ENCODE data around the gene EBF3.

The EBF3 gene

GRCh38 chr10:129876838-129877237 is 87.2 kb downstream of the EBF3 start:
- H3K4me3 ChIP-seq (ENCODE audit: low read depth in 1 of 2, low read length in 2 of 2), result no peak overlapping the region
- ATAC-seq (ENCODE audit: insufficient read depth, low read depth), result no peak
- H3K9me3 ChIP-seq (ENCODE audit: insufficient read depth, low read length, severe bottlenecking), result no peaks in the 10 kb centered on the region
- H3K9ac ChIP-seq (ENCODE audit: low read depth, low read length), result no peak overlapping the region
- H3K4me2 ChIP-seq (ENCODE audit: insufficient read depth, low read length), result no peak overlapping the region
- no peak overlapping the region for H3K27ac ChIP-seq (ENCODE audit: low read length)
- no peaks in the 10 kb centered on the region for H4K20me1 ChIP-seq (ENCODE audit: insufficient read depth, low read length)
- DNase-seq, result no peak
- no peaks in the 10 kb centered on the region for H3K36me3 ChIP-seq (ENCODE audit: insufficient read depth, low read length)
- no peak overlapping the region for H2AFZ ChIP-seq (ENCODE audit: low read depth, low read length)
- peaks cover 3% of the 10 kb centered on the region for H3K27me3 ChIP-seq (ENCODE audit: insufficient read depth, low read length, poor library complexity)
- no peaks in the 10 kb centered on the region for H3K79me2 ChIP-seq (ENCODE audit: insufficient read depth, low read length)
- TF ChIP-seq EZH2 (IDR thresholded peaks at IDR 0.05; ENCODE audit: borderline replicate concordance, low read depth, low read length, severe bottlenecking), result no peak
- TF ChIP-seq CTCF (IDR thresholded peaks at IDR 0.05; ENCODE audit: borderline replicate concordance, extremely low read depth, low read length, poor library complexity, severe bottlenecking), result no peak
- H3K4me1 ChIP-seq (ENCODE audit: insufficient read depth, low read length), result no peaks in the 10 kb centered on the region

GRCh38 chr10:129875993-129876726 is 87.9 kb downstream of the EBF3 start:
- Histone ChIP-seq H3K9me3 (ENCODE audit: insufficient read depth, low read length, severe bottlenecking) (no peaks in the 10 kb centered on the region), H4K20me1 (ENCODE audit: insufficient read depth, low read length) (no peaks in the 10 kb centered on the region), H2AFZ (ENCODE audit: low read depth, low read length) (no peak overlapping the region), H3K9ac (ENCODE audit: low read depth, low read length) (no peak overlapping the region), H3K4me3 (ENCODE audit: low read depth in 1 of 2, low read length in 2 of 2) (no peak overlapping the region), H3K79me2 (ENCODE audit: insufficient read depth, low read length) (no peaks in the 10 kb centered on the region), H3K27me3 (ENCODE audit: insufficient read depth, low read length, poor library complexity) (peaks cover 3% of the 10 kb centered on the region), H3K4me2 (ENCODE audit: insufficient read depth, low read length) (no peak overlapping the region), H3K4me1 (ENCODE audit: insufficient read depth, low read length) (peaks cover 5% of the 10 kb centered on the region; the same call in 1 of the 2 replicates), H3K27ac (ENCODE audit: low read length) (no peak overlapping the region), H3K36me3 (ENCODE audit: insufficient read depth, low read length) (no peaks in the 10 kb centered on the region)
- DNase-seq (no peak), ATAC-seq (ENCODE audit: insufficient read depth, low read depth) (no peak)
- TF ChIP-seq CTCF (IDR thresholded peaks at IDR 0.05; ENCODE audit: borderline replicate concordance, extremely low read depth, low read length, poor library complexity, severe bottlenecking), result no peak

GRCh38 chr10:129873351-129873750 is 90.7 kb downstream of the EBF3 start:
- H2AFZ ChIP-seq (ENCODE audit: low read depth, low read length), result no peak overlapping the region
- no peak for ATAC-seq (ENCODE audit: insufficient read depth, low read depth)

More at GRCh38 chr10:129873351-129873750, 90.7 kb downstream of the EBF3 start:
- no peak overlapping the region for H3K4me2 ChIP-seq (ENCODE audit: insufficient read depth, low read length)
- TF ChIP-seq CTCF (IDR thresholded peaks at IDR 0.05; ENCODE audit: borderline replicate concordance, extremely low read depth, low read length, poor library complexity, severe bottlenecking), result no peak
- TF ChIP-seq EZH2 (IDR thresholded peaks at IDR 0.05; ENCODE audit: borderline replicate concordance, low read depth, low read length, severe bottlenecking), result no peak
- no peaks in the 10 kb centered on the region for H4K20me1 ChIP-seq (ENCODE audit: insufficient read depth, low read length)
- H3K9me3 ChIP-seq (ENCODE audit: insufficient read depth, low read length, severe bottlenecking), result no peaks in the 10 kb centered on the region
- no peak overlapping the region for H3K9ac ChIP-seq (ENCODE audit: low read depth, low read length)
- H3K27me3 ChIP-seq (ENCODE audit: insufficient read depth, low read length, poor library complexity), result no peaks in the 10 kb centered on the region
- no peaks in the 10 kb centered on the region for H3K36me3 ChIP-seq (ENCODE audit: insufficient read depth, low read length)
- no peak overlapping the region for H3K27ac ChIP-seq (ENCODE audit: low read length)
- peaks cover 9% of the 10 kb centered on the region; the same call in 1 of the 2 replicates for H3K4me1 ChIP-seq (ENCODE audit: insufficient read depth, low read length)
- DNase-seq, result no peak
- no peaks in the 10 kb centered on the region for H3K79me2 ChIP-seq (ENCODE audit: insufficient read depth, low read length)
- H3K4me3 ChIP-seq (ENCODE audit: low read depth in 1 of 2, low read length in 2 of 2), result no peak overlapping the region
